GM18520 (cell line): ENCODE results near the gene THOC7.

Experiments
- ATAC-seq: cut with Tn5 transposase; IDR thresholded peaks from one replicate; pipeline ENCODE4 v1.9.1; 2021; ENCODE audit not compliant: unreplicated experiment

The THOC7 gene

DNA sequence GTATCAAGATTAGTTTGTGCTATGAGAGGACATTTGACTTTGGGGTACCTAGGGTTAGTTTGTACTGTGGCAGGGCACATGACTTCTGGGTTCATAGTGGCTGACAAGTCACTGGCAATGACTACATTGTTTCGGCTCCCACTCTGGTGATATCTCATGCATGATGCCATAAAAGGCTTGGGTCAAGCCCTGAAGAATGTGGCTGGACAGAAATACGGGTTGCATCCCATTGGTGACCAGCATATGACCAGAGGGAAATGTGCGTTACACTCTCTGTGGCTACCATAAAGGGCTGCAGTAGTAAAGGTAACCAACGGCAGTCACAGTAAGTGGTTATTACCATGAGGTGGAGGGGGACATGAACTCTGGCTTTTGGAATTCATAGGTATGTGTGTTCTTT is 18.4 kb downstream of the THOC7 start:
- no peak for ATAC-seq

DNA sequence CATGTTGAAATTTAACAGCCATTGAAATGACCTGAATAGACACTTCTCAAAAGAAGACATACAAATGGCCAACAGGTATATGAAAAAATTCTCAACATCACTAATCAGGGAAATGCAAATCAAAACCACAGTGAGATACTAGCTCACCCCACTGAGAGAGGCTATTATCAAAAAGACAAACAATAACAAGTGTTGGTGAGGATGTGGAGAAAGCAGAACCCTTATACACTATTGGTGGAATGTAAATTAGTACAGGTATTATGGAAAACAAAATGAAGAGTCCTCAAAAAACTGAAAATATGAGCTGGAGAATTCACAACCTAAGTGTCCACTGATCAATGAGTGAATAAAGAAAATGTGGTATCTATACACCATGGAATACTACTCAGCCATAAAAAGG is 21.5 kb downstream of the THOC7 start:
- no peak for ATAC-seq

GRCh38 chr3:63841704-63842103 is 21.9 kb downstream of the THOC7 start:
- no peak for ATAC-seq

- no peak for ATAC-seq
Measured at GRCh38 chr3:63832395-63832794, 31.2 kb downstream of the THOC7 start.

GRCh38 chr3:63830526-63830925 is 33.1 kb downstream of the THOC7 start:
- ATAC-seq = no peak

DNA sequence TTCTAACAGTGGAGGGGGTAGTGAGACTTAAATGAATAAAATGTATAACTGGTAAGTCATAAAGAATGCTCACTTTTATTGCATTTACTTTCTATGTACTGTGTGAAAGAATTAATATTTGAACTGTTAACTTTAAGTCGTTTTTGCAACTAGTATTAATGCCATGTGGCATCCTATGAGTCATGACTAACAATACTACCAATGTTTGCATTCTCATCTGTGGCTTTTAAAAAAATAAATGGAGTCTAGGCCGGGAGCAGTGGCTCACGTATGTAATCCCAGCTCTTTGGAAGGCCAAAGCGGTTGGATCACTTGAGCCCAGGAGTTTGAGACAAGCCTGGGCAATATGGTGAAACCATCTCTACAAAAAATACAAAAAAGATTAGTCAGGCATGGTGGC is 39.3 kb downstream of the THOC7 start:
- ATAC-seq = no peak

GRCh38 chr3:63819151-63819398 is 44.5 kb downstream of the THOC7 start, which contains the start of gene C3orf49:
C3orf49 (plus strand) TSS chr3:63819299; CDS start chr3:63819472, 173 bp downstream.
- ATAC-seq = no peak

GRCh38 chr3:63818282-63819150 is 45.1 kb downstream of the THOC7 start:
- ATAC-seq = peak; percentile 43

DNA sequence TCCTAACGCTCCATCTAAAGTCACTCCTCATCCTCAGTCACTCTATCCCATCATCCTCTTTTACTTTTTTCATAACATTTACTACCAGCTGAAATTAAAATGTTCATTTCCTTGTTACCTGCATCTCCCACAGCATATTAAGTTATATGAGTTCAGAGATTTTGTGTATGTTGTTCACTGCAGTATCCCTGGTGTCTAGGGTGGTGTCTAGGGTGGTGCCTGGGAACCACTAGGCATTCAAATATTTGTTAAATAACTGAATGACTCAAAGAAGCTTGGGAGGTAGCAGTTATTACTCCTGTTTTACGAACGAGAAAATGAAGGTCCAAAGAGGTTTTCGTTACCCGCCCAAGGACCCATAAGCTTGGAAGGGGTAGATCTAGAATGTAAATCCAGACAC is 46.4 kb downstream of the THOC7 start:
- no peak for ATAC-seq

DNA sequence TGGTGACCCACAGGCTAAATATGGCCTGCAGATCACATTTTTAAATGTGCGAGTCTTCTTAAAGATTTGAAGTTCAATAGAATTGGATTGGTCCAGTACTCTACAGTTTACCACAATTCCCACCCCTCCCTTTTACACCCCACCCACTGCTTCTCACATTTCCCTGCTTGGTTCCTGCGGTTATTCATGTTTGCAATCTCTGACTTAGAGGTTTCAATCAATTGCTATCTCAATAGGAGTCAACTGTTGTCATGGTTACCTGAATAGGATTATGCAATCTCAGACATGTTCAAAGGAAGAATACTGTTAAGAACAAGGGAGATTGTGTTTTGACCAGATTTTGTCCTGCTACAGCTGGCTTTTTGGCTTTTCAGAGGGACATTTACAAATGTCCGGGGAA is 49.4 kb downstream of the THOC7 start:
- no peak for ATAC-seq

- ATAC-seq = no peak
Measured at GRCh38 chr3:63809607-63810006, 54.0 kb downstream of the THOC7 start.

DNA sequence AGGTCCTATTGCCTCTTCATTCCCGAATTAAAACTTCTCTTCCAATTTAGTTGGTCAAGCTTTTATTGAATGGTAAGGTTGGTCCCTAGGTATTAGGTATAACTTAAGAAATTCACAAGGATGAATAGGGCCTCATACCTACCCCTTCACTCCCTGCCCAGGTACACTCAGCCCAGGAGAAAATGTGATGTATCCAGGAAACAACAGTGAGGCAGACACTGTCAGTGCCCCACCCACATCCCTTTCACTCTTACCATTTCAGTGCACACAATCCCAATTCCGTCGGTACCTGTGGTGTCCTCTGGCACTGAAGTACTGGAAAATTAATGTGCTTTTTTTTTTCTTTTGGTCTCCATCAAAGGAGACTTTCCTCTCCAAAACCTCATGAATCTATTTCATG is 55.0 kb downstream of the THOC7 start:
- ATAC-seq = no peak

GRCh38 chr3:63807961-63808565 is 55.5 kb downstream of the THOC7 start:
- no peak for ATAC-seq

DNA sequence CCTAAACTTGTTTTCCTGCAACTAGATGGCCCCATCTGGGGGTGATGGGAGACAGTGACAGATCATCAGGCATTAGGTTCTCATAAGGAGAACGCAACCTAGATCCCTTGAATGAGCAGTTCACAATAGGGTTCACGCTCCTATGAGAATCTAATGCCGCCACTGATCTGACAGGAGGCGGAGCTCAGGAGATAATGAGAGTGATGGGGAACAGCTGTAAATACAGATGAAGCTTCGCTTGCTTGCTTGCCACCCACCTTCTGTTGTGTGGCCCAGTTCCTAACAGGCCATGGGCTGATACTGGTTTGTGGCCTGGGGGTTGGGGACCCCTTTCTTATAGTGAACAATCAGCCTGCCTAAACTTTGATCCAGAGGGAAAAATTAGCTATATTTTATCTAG is 59.7 kb downstream of the THOC7 start:
- no peak for ATAC-seq

DNA sequence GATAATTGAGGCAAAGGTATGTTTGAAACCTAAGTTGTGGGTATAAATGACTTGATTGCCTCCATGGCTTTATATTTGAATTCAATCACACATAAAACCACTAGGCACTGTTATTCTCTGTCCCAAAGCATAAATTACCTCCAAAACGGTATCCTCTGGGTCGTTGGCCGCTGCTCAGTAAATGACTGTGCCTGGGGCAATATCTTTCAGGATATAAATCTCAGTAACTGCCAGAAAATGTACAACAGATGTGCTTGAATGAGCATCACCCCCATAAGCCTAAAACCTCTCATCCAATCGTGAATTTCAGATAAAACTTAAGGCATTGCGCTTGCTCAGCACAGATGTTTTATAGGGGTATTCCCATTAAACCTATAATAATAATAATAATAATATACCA is 63.5 kb downstream of the THOC7 start:
- ATAC-seq = no peak

GRCh38 chr3:63798949-63799348 is 64.7 kb downstream of the THOC7 start:
- ATAC-seq = no peak

DNA sequence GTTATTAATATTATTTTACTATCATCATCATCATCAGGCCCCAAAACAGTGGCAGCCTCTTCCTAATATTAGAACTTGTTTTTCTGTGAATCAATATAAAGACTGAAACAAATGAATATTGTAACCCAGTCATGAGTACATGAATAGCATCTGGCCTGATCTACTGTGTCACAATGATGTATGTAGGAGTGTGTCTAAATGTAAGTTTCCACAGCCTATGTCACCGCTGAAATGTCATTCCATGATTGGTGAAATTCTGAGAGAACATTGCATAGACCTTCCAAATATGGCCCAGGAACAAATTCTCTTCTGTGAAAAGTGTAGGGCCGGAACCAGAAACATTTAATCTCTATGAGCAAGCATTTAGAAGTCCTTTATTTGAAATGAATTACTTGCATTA is 65.1 kb downstream of the THOC7 start:
- ATAC-seq = no peak

- no peak for ATAC-seq
Measured at GRCh38 chr3:63795438-63795837, 68.2 kb downstream of the THOC7 start.

- ATAC-seq = no peak
Measured at GRCh38 chr3:63791974-63792373, 71.6 kb downstream of the THOC7 start.
